Gastroesophageal sphincter (tissue), 4 donors: ENCODE data around the gene RPL41. TPM values are rescaled to one million over a fixed set of nuclear protein-coding genes. Genes with fewer than 3 reads are reported as not detected.

Experiments
- ATAC-seq: fragments of 150-250 bp; one replicate; pipeline ENCODE4 v1.9.1; 2016; ENCODE audit warnings: mild to moderate bottlenecking, moderate library complexity
- H3K27ac ChIP-seq, 4 donors: fragments of 200-600 bp; sonication (generic) in 3 of 4; 1 replicate in 3 of 4; 2 replicates in 1 of 4; pipeline ENCODE4 v1.5.1; 2016 to 2019
- H3K27me3 ChIP-seq: fragments of 200-600 bp; sonication (generic); one replicate; pipeline ENCODE4 v1.5.1; 2019
- H3K36me3 ChIP-seq, 2 donors: fragments of 200-600 bp; sonication (generic); one replicate each; pipeline ENCODE4 v1.5.1; 2019; ENCODE audit warnings: control low read depth in 1 of 2
- H3K4me1 ChIP-seq, 3 donors: fragments of 200-600 bp; sonication (generic); 1 replicate in 2 of 3; 2 replicates in 1 of 3; pipeline ENCODE4 v1.5.1; 2016 to 2019; ENCODE audit warnings: control low read depth in 2 of 3
- H3K4me3 ChIP-seq, 2 donors: fragments of 200-600 bp; sonication (generic); one replicate each; pipeline ENCODE4 v1.5.1; 2019; ENCODE audit warnings: mild to moderate bottlenecking in 1 of 2, moderate library complexity in 1 of 2
- H3K9me3 ChIP-seq, 3 donors: fragments of 200-600 bp; sonication (generic); one replicate each; pipeline ENCODE4 v1.5.1; 2017 to 2019; ENCODE audit warnings: control low read depth in 2 of 3
- EP300 ChIP-seq: sonication (generic); formaldehyde crosslinking; IDR thresholded peaks from one replicate; pipeline ENCODE4 v1.6.1; 2017; ENCODE audit warnings: antibody characterized with exemption, mild to moderate bottlenecking
- POLR2A ChIP-seq, 2 donors: fragments of 450-650 bp; IDR thresholded peaks; one replicate each; pipeline ENCODE4 v1.6.1; 2017; ENCODE audit warnings: antibody characterized with exemption in 2 of 2, mild to moderate bottlenecking in 2 of 2, moderate library complexity in 1 of 2
- POLR2AphosphoS5 ChIP-seq: sonication (generic); formaldehyde crosslinking; IDR thresholded peaks from one replicate; pipeline ENCODE4 v1.6.1; 2017; ENCODE audit warnings: antibody characterized with exemption
- WGBS, 2 donors: methylation state at CpG; one replicate each; pipeline ENCODE4 v1.1.5; 2018; ENCODE audit warnings: low coverage in 1 of 2; 5-methylcytosine and 5-hydroxymethylcytosine counted together
- total RNA-seq, 4 donors: library from RNA; depleted of rRNA; stranded (reverse); fragments of >200 nt; gene quantifications; one replicate each; pipeline ENCODE4 v1.1.0, GENCODE V29; 2016
- TF ChIP-seq, protein P1 (sequence below), 4 experiments: fragments of 200-600 bp in 2 of 4; fragments of 450-650 bp in 2 of 4; sonication (generic) in 1 of 4; IDR thresholded peaks; one replicate each; pipeline ENCODE4 v1.5.1; 2017 to 2019; ENCODE audit warnings: antibody characterized with exemption in 4 of 4, mild to moderate bottlenecking in 2 of 4, moderate library complexity in 2 of 4

The RPL41 gene
- total RNA-seq, 4 donors from 2014 or later = 1,487 to 4,346 (median 2,874) TPM

DNA sequence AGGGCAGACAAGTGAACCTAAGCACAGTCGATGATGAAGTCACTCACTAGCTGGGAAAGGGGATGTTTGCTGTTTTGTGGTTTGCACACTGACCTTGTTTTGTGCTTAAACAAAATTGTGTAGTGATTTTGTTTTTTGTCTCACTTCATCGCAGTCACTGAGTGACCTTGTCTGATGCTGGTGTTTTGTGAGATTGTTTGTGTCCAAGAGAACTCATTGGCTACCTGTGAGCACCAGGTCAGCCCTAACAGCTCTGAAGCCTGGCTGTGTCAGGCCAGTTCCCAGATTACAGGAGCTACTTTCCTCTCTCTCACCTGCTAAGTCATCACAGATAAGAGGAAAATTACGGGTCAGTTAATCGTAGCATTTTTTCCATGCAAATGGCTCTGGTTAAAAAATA, 7.7 kb downstream of the RPL41 start:
- H3K27ac ChIP-seq = peak overlapping the region in 3 of 4 donors; percentile 59 to 97 (median 95)
- no peaks in the 10 kb centered on the region for H3K9me3 ChIP-seq
- H3K36me3 ChIP-seq = peaks cover 3 to 28% of the 10 kb centered on the region in 2 donors
- TF ChIP-seq POLR2A (IDR thresholded peaks at IDR 0.05) (no peak), EP300 (no peak), POLR2AphosphoS5 (no peak)
- TF ChIP-seq, protein P1, sequence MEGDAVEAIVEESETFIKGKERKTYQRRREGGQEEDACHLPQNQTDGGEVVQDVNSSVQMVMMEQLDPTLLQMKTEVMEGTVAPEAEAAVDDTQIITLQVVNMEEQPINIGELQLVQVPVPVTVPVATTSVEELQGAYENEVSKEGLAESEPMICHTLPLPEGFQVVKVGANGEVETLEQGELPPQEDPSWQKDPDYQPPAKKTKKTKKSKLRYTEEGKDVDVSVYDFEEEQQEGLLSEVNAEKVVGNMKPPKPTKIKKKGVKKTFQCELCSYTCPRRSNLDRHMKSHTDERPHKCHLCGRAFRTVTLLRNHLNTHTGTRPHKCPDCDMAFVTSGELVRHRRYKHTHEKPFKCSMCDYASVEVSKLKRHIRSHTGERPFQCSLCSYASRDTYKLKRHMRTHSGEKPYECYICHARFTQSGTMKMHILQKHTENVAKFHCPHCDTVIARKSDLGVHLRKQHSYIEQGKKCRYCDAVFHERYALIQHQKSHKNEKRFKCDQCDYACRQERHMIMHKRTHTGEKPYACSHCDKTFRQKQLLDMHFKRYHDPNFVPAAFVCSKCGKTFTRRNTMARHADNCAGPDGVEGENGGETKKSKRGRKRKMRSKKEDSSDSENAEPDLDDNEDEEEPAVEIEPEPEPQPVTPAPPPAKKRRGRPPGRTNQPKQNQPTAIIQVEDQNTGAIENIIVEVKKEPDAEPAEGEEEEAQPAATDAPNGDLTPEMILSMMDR (IDR thresholded peaks at IDR 0.05) = no peak
- H3K27me3 ChIP-seq = no peaks in the 10 kb centered on the region
- H3K4me3 ChIP-seq = no peak overlapping the region
- no peak for ATAC-seq
- peaks cover 14 to 84% (median 25%) of the 10 kb centered on the region in 3 donors for H3K4me1 ChIP-seq
- WGBS, 2 donors = 60 to 79% methylated on average over 4 of the region's 4 CpGs

- WGBS, 2 donors = 29 to 39% methylated on average over 3 of the region's 3 CpGs
- Histone ChIP-seq H3K9me3 (no peaks in the 10 kb centered on the region), H3K27me3 (no peaks in the 10 kb centered on the region), H3K4me3 (peak overlapping the region in 1 of 2 donors; percentile 93), H3K36me3 (peaks cover 0 to 28% of the 10 kb centered on the region in 2 donors), H3K4me1 (peaks cover 7 to 75% (median 19%) of the 10 kb centered on the region in 3 donors), H3K27ac (peak overlapping the region; percentile 87 to 99 (median 93))
- TF ChIP-seq POLR2A (IDR thresholded peaks at IDR 0.05) (no peak), POLR2AphosphoS5 (no peak), EP300 (no peak)
- TF ChIP-seq, protein P1 (IDR thresholded peaks at IDR 0.05) = no peak
- no peak for ATAC-seq
Observed at GRCh38 chr12:56126732-56127239, 10.4 kb downstream of the RPL41 start.

DNA sequence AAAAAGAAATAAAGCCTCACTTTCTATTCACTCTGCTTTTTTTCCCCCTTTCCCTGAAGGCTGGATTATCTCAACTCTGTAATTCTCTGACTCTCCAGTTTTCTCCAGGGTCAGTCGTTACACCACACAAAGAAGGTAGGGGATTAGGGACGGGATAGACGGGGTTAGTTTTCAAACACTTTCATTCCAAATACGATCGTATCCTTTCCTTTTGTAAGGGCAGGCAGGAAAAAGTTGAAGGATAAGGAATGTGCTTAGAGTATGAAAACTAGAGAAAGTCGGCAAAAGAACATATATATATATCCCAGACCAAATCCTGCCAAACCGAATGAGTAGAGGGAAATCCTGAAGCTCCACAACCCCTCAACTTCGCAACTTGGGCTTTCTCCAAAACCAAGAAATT, 11.1 kb downstream of the RPL41 start:
- H3K27me3 ChIP-seq = no peaks in the 10 kb centered on the region
- peaks cover 7 to 68% (median 14%) of the 10 kb centered on the region in 3 donors for H3K4me1 ChIP-seq
- H3K27ac ChIP-seq = peak overlapping the region; percentile 87 to 99 (median 93)
- TF ChIP-seq EP300 = no peak
- TF ChIP-seq, protein P1 (IDR thresholded peaks at IDR 0.05) = peak in 1 of 4 experiments; percentile 18
- no peak for TF ChIP-seq POLR2AphosphoS5
- TF ChIP-seq POLR2A (IDR thresholded peaks at IDR 0.05) = no peak
- H3K4me3 ChIP-seq = peak overlapping the region; percentile 28 to 93
- 0% methylated on average over 8 of the region's 8 CpGs for WGBS, 2 donors
- no peaks in the 10 kb centered on the region for H3K9me3 ChIP-seq
- peaks cover 0 to 30% of the 10 kb centered on the region in 2 donors for H3K36me3 ChIP-seq
- no peak for ATAC-seq

DNA sequence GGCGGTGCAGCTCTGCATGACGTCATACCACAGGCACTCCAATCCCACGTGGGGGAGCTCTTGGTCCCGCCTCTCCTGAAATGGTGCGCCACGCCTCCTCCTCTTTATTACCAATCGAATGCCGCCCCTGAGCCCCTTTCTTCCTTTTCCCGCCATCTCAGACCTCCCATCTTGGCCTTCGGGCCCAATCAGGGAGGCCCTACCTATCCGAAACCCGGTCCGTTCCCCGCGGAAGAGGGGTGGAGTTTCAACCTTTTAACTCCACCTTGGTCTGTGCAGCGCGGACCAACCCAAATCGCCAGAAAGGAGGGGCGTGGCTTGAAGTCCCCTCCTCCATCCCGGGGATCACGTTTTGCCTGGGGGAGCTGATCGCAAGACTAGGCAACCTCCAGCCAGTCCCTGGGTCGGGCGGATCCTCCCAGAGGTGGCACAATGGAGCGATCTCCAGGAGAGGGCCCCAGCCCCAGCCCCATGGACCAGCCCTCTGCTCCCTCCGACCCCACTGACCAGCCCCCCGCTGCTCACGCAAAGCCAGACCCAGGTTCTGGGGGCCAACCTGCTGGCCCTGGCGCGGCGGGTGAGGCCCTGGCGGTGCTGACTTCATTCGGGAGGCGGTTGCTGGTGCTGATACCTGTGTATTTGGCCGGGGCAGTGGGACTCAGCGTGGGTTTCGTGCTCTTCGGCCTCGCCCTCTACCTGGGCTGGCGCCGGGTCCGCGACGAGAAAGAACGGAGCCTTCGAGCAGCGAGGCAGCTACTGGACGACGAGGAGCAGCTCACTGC, 11.6 kb downstream of the RPL41 start, which contains the start of gene ESYT1:
Gene ESYT1 (plus strand): TSS at position 380 of the 782 bp plus-strand sequence. CDS start 53 bp downstream, at position 433.
- ATAC-seq = peak; percentile 97
- Histone ChIP-seq H3K9me3 (no peaks in the 10 kb centered on the region), H3K36me3 (peaks cover 0 to 36% of the 10 kb centered on the region in 2 donors), H3K27me3 (no peaks in the 10 kb centered on the region), H3K4me1 (peaks cover 7 to 62% (median 14%) of the 10 kb centered on the region in 3 donors), H3K4me3 (peak within 1 kb of the TSS; percentile 71 to 93), H3K27ac (peak within 1 kb of the TSS; percentile 91 to 100 (median 97))
- TF ChIP-seq EP300 = no peak
- peak; percentile 97 for TF ChIP-seq POLR2AphosphoS5
- TF ChIP-seq, protein P1 (IDR thresholded peaks at IDR 0.05) = peak in 2 of 4 experiments; percentile 19 to 21
- peak; percentile 91 to 94 for TF ChIP-seq POLR2A (IDR thresholded peaks at IDR 0.05)
- 0 to 2% methylated on average over 1 to 9 of the region's 49 CpGs for WGBS, 2 donors
